Nephron (organoid): ENCODE measurements around the gene ZNF527.
"Not testable (repeated sequence)": the region's sequence is repeated elsewhere in the genome, so short reads cannot be mapped to it uniquely, and the experiment has no call there.

Source experiments
- H3K27ac Mint-ChIP-seq, 3 experiments: 2 replicates each; pipeline ENCODE4 v1.8.0; 2020; ENCODE audit warnings: mixed read lengths in 3 of 3, mild to moderate bottlenecking in 2 of 3, moderate library complexity in 1 of 3
- H3K27me3 Mint-ChIP-seq: 2 replicates; pipeline ENCODE4 v1.8.0; 2021; ENCODE audit warnings: low read depth, mild to moderate bottlenecking, moderate library complexity, mixed read lengths
- H3K36me3 Mint-ChIP-seq: 2 replicates; pipeline ENCODE4 v1.8.0; 2020; ENCODE audit warnings: low read depth, mixed read lengths
- H3K4me1 Mint-ChIP-seq: 2 replicates; pipeline ENCODE4 v1.8.0; 2020; ENCODE audit warnings: mixed read lengths
- H3K4me3 Mint-ChIP-seq, 3 experiments: 2 replicates each; pipeline ENCODE4 v1.8.0; 2020; ENCODE audit warnings: mild to moderate bottlenecking in 3 of 3, mixed read lengths in 3 of 3, moderate library complexity in 2 of 3
- H3K9me3 Mint-ChIP-seq: 2 replicates; pipeline ENCODE4 v1.8.0; 2020; ENCODE audit warnings: mixed read lengths
- TF ChIP-seq, protein P1 (sequence below), 3 experiments: fragments of 200-600 bp; sonication (generic); IDR thresholded peaks; one replicate each; pipeline ENCODE4 v1.5.0; 2021; ENCODE audit warnings: antibody characterized with exemption in 3 of 3; ENCODE audit not compliant: unreplicated experiment in 3 of 3

ZNF527 gene

DNA sequence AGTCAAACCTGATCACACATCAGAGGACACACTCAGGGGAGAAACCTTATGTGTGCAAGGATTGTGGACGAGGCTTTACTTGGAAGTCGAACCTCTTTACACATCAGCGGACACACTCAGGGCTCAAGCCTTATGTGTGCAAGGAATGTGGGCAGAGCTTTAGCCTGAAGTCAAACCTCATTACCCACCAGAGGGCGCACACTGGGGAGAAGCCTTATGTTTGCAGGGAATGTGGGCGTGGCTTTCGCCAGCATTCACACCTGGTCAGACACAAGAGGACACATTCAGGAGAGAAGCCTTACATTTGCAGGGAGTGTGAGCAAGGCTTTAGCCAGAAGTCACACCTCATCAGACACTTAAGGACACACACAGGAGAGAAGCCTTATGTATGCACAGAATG, 8.2 kb upstream of the ZNF527 start:
- no peaks in the 10 kb centered on the region for H3K4me1 Mint-ChIP-seq
- peaks cover 51% of the 10 kb centered on the region for H3K9me3 Mint-ChIP-seq
- TF ChIP-seq, protein P1, sequence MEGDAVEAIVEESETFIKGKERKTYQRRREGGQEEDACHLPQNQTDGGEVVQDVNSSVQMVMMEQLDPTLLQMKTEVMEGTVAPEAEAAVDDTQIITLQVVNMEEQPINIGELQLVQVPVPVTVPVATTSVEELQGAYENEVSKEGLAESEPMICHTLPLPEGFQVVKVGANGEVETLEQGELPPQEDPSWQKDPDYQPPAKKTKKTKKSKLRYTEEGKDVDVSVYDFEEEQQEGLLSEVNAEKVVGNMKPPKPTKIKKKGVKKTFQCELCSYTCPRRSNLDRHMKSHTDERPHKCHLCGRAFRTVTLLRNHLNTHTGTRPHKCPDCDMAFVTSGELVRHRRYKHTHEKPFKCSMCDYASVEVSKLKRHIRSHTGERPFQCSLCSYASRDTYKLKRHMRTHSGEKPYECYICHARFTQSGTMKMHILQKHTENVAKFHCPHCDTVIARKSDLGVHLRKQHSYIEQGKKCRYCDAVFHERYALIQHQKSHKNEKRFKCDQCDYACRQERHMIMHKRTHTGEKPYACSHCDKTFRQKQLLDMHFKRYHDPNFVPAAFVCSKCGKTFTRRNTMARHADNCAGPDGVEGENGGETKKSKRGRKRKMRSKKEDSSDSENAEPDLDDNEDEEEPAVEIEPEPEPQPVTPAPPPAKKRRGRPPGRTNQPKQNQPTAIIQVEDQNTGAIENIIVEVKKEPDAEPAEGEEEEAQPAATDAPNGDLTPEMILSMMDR (IDR thresholded peaks at IDR 0.05; ENCODE audit: unreplicated experiment in 3 of 3): no peak
- H3K4me3 Mint-ChIP-seq: no peak overlapping the region
- H3K27me3 Mint-ChIP-seq: no peaks in the 10 kb centered on the region
- peaks cover 86% of the 10 kb centered on the region for H3K36me3 Mint-ChIP-seq
- H3K27ac Mint-ChIP-seq: no peak overlapping the region

DNA sequence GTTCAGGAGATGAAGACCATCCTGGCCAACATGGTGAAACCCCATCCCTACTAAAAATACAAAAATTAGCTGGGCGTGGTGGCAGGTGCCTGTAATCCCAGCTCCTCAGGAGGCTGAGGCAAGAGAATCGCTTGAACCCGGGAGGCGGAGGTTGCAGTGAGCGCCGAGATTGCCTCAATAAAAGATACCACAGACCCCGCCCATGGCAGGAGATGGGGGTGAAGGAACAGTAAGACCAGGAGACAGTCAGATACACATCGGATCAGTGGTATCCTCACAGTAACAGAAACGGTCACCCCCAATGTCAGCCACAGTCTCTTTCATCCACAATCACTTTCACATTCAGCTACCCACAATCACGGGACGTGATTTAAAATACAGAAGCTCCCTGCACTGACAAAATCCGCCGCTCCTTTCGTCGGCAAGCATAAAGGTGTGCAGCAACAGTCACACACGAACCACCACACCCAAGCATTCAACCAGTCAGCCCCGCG, 466 bp upstream of the ZNF527 start:
- peak overlapping the region; percentile 85 to 93 (median 92) for H3K4me3 Mint-ChIP-seq
- peaks cover 22% of the 10 kb centered on the region for H3K9me3 Mint-ChIP-seq
- peaks cover 29% of the 10 kb centered on the region for H3K36me3 Mint-ChIP-seq
- H3K27me3 Mint-ChIP-seq: not testable (repeated sequence)
- peak overlapping the region; percentile 90 to 95 (median 90) for H3K27ac Mint-ChIP-seq
- H3K4me1 Mint-ChIP-seq: peaks cover 13% of the 10 kb centered on the region

DNA sequence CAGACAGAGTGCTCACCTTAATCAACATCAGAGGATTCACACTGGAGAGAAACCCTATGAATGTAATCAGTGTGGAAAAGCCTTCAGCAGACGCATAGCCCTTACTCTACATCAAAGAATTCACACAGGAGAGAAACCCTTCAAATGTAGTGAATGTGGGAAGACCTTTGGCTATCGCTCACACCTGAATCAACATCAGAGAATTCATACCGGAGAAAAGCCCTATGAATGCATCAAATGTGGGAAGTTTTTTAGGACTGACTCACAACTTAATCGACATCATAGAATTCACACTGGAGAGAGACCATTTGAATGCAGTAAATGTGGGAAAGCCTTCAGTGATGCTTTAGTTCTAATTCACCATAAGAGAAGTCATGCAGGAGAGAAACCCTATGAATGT, 18.3 kb downstream of the ZNF527 start:
- H3K4me3 Mint-ChIP-seq: no peak overlapping the region
- H3K36me3 Mint-ChIP-seq: peaks cover 92% of the 10 kb centered on the region
- H3K9me3 Mint-ChIP-seq: peaks cover 80% of the 10 kb centered on the region
- H3K27me3 Mint-ChIP-seq: no peaks in the 10 kb centered on the region
- no peaks in the 10 kb centered on the region for H3K4me1 Mint-ChIP-seq
- TF ChIP-seq, protein P1 (IDR thresholded peaks at IDR 0.05; ENCODE audit: unreplicated experiment in 3 of 3): no peak
- no peak overlapping the region for H3K27ac Mint-ChIP-seq

DNA sequence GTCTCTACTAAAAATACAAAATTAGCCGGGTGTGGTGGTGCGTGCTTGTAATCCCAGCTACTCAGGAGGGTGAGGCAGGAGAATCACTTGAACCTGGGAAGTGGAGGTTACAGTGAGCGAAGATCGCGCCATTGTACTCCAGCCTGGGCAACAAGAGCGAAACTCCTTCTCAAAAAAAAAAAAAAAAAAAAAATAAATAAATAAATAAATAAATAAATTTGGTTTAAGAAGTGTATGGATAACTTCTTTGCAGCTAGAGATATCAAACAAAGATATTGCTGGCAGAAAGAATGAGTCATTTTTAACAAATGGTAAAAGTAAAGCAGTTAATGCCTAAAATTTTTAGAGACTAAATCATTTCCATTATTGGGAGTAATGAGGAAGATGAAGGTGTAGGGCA, 20.5 kb downstream of the ZNF527 start:
- H3K4me3 Mint-ChIP-seq, H3K27me3 Mint-ChIP-seq, H3K4me1 Mint-ChIP-seq, H3K27ac Mint-ChIP-seq: not testable (repeated sequence)
- Mint-ChIP-seq H3K9me3 (peaks cover 76% of the 10 kb centered on the region), H3K36me3 (peaks cover 79% of the 10 kb centered on the region)

DNA sequence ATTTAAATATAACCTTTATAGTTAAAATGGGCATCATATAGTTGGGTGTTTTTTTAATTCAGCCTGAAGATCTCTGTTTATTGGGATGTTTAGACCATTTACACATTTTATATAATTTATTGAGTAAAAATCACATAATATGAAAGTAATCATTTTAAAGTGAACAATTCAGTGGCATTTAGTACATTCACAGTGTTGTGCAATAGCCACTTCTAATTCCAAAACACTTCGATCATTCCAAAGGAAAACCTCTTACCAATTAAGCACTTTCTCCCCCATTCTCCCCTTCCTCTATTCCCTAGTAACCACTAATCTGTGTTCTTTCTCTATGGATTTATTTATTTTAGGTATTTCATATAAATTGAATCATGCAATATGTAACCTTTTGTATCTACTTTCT, 30.2 kb downstream of the ZNF527 start:
- Mint-ChIP-seq H3K4me1 (no peaks in the 10 kb centered on the region), H3K36me3 (peaks cover 22% of the 10 kb centered on the region), H3K9me3 (peaks cover 73% of the 10 kb centered on the region), H3K4me3 (no peak overlapping the region), H3K27me3 (no peaks in the 10 kb centered on the region), H3K27ac (no peak overlapping the region)
- TF ChIP-seq, protein P1 (IDR thresholded peaks at IDR 0.05; ENCODE audit: unreplicated experiment in 3 of 3): no peak

DNA sequence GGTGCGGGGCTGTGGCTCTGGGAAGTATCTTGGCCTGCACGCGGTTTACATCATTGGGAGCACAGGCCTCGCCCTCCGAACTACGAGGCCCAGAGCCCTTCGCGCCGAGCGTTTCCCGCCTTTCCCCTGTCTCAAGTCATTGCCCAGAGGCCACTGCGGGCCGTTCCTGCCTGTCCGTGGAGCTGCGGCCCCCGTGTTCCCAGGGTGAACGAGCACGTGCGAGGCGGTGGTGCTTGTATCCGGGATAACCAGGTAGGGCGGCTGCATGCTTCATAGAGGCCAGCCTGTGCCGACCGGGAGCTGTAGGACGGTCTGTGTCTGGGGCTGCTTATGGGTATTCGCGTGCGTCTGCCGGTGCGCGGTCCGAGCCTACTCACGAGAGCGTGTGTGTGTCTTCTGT, 32.5 kb downstream of the ZNF527 start:
- Mint-ChIP-seq H3K4me3 (no peak overlapping the region), H3K27ac (no peak overlapping the region), H3K27me3 (no peaks in the 10 kb centered on the region), H3K4me1 (no peaks in the 10 kb centered on the region), H3K9me3 (peaks cover 80% of the 10 kb centered on the region), H3K36me3 (peaks cover 19% of the 10 kb centered on the region)
- TF ChIP-seq, protein P1 (IDR thresholded peaks at IDR 0.05; ENCODE audit: unreplicated experiment in 3 of 3): no peak

DNA sequence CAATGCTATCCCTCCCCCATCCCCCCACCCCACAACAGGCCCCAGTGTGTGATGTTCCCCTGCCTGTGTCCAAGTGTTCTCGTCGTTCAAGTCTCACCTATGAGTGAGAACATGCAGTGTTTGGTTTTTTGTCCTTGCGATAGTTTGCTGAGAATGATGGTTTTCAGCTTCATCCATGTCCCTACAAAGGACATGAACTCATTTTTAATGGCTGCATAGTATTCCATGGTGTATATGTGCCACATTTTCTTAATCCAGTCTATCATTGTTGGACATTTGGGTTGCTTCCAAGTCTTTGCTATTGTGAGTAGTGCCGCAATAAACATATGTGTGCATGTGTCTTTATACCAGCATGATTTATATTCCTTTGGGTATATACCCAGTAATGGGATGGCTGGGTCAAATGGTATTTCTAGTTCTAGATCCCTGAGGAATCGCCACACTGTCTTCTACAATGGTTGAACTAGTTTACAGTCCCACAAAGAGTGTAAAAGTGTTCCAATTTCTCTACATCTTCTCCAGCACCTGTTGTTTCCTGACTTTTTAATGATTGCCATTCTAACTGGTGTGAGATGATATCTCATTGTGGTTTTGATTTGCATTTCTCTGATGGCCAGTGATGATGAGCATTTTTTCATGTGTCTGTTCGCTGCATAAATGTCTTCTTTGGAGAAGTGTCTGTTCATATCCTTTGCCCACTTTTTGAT, 35.4 kb downstream of the ZNF527 start:
- H3K36me3 Mint-ChIP-seq: peaks cover 34% of the 10 kb centered on the region
- H3K27me3 Mint-ChIP-seq: not testable (repeated sequence)

More for the DNA sequence above, 35.4 kb downstream of the ZNF527 start:
- H3K27ac Mint-ChIP-seq, H3K4me1 Mint-ChIP-seq, H3K4me3 Mint-ChIP-seq: not testable (repeated sequence)
- peaks cover 85% of the 10 kb centered on the region for H3K9me3 Mint-ChIP-seq
